ENCODE results near the gene PLA2G2D. TPM values are rescaled to one million over a fixed set of nuclear protein-coding genes. Genes with fewer than 3 reads are reported as not detected.

Gene PLA2G2D
- total RNA-seq, 1 experiment from 2014 or later, result not detected

DNA sequence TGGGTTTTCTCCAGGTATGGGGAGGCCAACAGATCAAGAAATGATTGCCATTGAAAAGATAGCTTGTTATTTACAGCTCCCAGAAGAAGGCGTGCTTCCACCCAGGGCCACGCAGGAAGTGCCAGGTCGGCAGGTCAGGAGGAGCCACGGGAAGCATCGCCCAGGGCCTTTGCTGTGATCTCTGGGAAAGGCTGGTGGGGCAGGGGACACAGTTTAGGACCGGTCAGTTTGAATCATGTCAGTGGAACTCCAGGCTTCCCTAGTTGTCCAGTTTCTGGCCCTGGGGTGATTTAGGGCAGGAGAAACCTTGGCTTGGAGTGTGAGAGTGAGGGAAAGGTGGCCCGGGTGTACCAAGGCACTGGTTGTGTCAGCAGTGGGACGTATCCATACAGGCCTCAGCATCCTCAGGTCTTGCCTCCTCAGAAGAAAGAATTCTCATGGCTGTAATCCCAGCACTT lies 38.0 kb downstream of the PLA2G2D start:
- Histone ChIP-seq H3K36me3 (no peaks in the 10 kb centered on the region), H3K9me3 (replicated peaks) (no peaks in the 10 kb centered on the region), H3K27me3 (replicated peaks) (no peaks in the 10 kb centered on the region; the same call in 1 of the 2 replicates), H3K4me3 (no peak overlapping the region), H3K27ac (no peak overlapping the region), H3K4me1 (replicated peaks) (peaks cover 7% of the 10 kb centered on the region)
- no peak for DNase-seq (ENCODE audit: low read depth in 1 of 2, low spot score in 2 of 2)

DNA sequence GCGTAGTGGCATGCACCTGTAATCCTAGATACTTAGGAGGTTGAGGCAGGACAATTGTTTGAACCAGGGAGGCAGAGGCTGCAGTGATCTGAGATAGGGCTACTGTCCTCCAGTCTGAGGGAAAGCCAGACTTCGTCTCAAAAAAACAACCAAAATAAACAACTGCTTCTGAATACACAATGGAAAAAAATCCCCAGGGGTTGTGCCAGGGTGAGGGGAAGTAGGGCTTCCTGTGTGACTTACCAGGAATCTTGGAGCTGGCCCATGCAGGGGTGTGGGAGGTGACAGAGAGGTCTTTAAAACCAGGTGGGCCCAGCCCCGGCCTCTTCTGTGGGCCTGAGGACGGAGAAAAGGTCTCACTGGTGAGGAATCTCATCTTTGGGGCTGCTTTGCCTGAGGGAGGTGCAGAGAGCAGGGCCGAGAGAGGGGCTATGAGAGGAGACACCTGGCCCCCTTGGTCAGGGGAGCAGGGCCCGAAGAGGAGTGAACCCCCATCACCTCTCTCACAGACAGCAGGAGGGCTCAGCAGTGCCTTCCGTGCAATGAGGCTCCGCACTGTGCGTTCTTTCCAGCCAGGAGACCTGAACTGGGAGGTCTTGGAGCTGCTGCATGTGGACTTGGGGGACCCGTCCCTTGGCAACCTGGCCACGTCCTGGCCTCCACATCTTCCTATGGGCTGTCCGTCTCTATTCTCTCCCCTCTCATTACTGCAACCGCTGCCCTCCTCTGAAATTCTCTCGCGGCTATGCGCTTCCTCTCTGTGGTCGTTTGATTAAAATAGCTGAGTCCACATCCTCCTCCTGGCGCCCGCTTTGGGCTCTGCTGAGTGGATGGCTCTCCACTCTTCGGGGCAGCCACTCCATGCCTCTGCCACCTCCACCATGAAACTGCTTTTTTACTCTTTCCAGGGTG lies 38.6 kb downstream of the PLA2G2D start:
- Histone ChIP-seq H3K27me3 (replicated peaks) (no peaks in the 10 kb centered on the region; the same call in 1 of the 2 replicates), H3K4me3 (no peak overlapping the region), H3K4me1 (replicated peaks) (peaks cover 7% of the 10 kb centered on the region), H3K36me3 (no peaks in the 10 kb centered on the region), H3K27ac (no peak overlapping the region), H3K9me3 (replicated peaks) (no peaks in the 10 kb centered on the region)
- peak in 1 of 2 experiments; percentile 4 for DNase-seq (ENCODE audit: low read depth in 1 of 2, low spot score in 2 of 2)

DNA sequence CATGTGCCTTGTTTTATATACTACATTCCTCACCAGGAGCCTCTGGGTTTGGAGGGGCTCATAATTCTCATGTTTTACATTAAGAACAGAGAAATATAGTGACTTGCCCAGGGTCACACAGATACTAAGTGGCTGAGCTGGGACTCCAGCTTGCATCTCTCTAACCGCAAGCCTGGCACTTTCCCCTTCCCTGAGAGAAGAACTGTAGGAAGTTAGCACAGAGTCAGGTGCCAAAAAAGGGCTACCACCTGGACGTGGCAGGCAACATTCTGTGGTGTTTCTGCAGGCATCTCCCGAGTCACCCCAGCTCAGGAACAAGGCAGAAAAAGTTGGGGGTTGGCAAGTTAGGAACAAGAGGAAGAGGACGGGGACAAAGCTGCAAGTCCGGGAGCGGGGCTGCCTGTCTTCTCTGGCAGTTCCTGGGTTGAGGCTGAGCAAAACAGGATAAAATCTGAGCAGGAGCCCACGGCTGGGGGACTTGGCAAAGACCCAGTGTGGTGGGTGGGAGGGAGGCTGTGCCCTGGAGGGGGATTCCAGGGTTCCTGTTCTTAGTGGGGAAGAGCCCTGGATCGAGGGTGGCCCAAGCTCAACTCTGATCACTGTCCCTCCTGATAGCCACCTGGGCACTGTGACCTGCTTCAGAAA lies 39.6 kb downstream of the PLA2G2D start:
- DNase-seq (ENCODE audit: low read depth in 1 of 2, low spot score in 2 of 2), result no peak
- Histone ChIP-seq H3K27ac (no peak overlapping the region), H3K36me3 (no peaks in the 10 kb centered on the region), H3K4me1 (replicated peaks) (peaks cover 7% of the 10 kb centered on the region), H3K4me3 (no peak overlapping the region), H3K27me3 (replicated peaks) (no peaks in the 10 kb centered on the region; the same call in 1 of the 2 replicates), H3K9me3 (replicated peaks) (no peaks in the 10 kb centered on the region)

- Histone ChIP-seq H3K4me3 (no peak overlapping the region), H3K27ac (no peak overlapping the region), H3K4me1 (replicated peaks) (peaks cover 7% of the 10 kb centered on the region), H3K9me3 (replicated peaks) (no peaks in the 10 kb centered on the region), H3K36me3 (no peaks in the 10 kb centered on the region), H3K27me3 (replicated peaks) (no peaks in the 10 kb centered on the region; the same call in 1 of the 2 replicates)
- no peak for DNase-seq (ENCODE audit: low read depth in 1 of 2, low spot score in 2 of 2)
These were observed 40.6 kb downstream of the PLA2G2D start for GRCh38 chr1:20078711-20079110.

GRCh38 chr1:20078171-20078651 lies 41.1 kb downstream of the PLA2G2D start:
- Histone ChIP-seq H3K36me3 (no peaks in the 10 kb centered on the region), H3K27ac (no peak overlapping the region), H3K4me3 (no peak overlapping the region), H3K9me3 (replicated peaks) (no peaks in the 10 kb centered on the region), H3K4me1 (replicated peaks) (peaks cover 7% of the 10 kb centered on the region), H3K27me3 (replicated peaks) (no peaks in the 10 kb centered on the region; the same call in 1 of the 2 replicates)
- no peak for DNase-seq (ENCODE audit: low read depth in 1 of 2, low spot score in 2 of 2)

- no peaks in the 10 kb centered on the region for H3K9me3 ChIP-seq (replicated peaks)
- H3K4me1 ChIP-seq (replicated peaks), result peaks cover 7% of the 10 kb centered on the region
- H3K27me3 ChIP-seq (replicated peaks), result no peaks in the 10 kb centered on the region; the same call in 1 of the 2 replicates
- H3K27ac ChIP-seq, result no peak overlapping the region
- no peak overlapping the region for H3K4me3 ChIP-seq
- H3K36me3 ChIP-seq, result no peaks in the 10 kb centered on the region
- no peak for DNase-seq (ENCODE audit: low read depth in 1 of 2, low spot score in 2 of 2)
These were observed 42.5 kb downstream of the PLA2G2D start for GRCh38 chr1:20076710-20077461.

GRCh38 chr1:20076223-20076622 lies 43.1 kb downstream of the PLA2G2D start:
- H3K4me3 ChIP-seq, result no peak overlapping the region
- no peak overlapping the region for H3K27ac ChIP-seq
- H3K9me3 ChIP-seq (replicated peaks), result no peaks in the 10 kb centered on the region
- no peak for DNase-seq (ENCODE audit: low read depth in 1 of 2, low spot score in 2 of 2)
- no peaks in the 10 kb centered on the region; the same call in 1 of the 2 replicates for H3K27me3 ChIP-seq (replicated peaks)
- no peaks in the 10 kb centered on the region for H3K36me3 ChIP-seq
- H3K4me1 ChIP-seq (replicated peaks), result peaks cover 7% of the 10 kb centered on the region

DNA sequence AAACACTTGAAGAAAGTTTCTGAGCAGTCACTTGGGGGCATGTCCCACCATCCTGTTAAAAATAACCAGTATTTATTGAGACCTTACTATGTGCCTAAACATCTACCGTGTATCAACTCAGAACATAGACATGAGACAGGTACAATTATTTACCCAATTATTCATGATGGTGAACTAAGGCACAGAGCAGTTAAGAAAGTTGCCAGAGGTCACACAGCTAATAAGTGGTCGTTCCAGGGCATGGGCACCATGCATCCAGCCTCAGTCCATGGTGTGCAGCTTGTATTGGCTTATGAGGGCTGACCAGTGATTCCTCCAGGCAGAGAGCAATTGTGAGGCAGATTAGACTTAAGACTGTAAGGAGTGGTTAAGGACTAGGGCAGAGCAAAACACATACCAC lies 44.0 kb downstream of the PLA2G2D start:
- Histone ChIP-seq H3K36me3 (no peaks in the 10 kb centered on the region), H3K27me3 (replicated peaks) (no peaks in the 10 kb centered on the region), H3K27ac (no peak overlapping the region), H3K9me3 (replicated peaks) (no peaks in the 10 kb centered on the region), H3K4me3 (no peak overlapping the region), H3K4me1 (replicated peaks) (peaks cover 2% of the 10 kb centered on the region)
- DNase-seq (ENCODE audit: low read depth in 1 of 2, low spot score in 2 of 2), result no peak

- H3K9me3 ChIP-seq (replicated peaks), result no peaks in the 10 kb centered on the region
- no peaks in the 10 kb centered on the region for H3K36me3 ChIP-seq
- DNase-seq (ENCODE audit: low read depth in 1 of 2, low spot score in 2 of 2), result no peak
- H3K4me3 ChIP-seq, result no peak overlapping the region
- H3K27ac ChIP-seq, result no peak overlapping the region
- no peaks in the 10 kb centered on the region for H3K4me1 ChIP-seq (replicated peaks)
- H3K27me3 ChIP-seq (replicated peaks), result no peaks in the 10 kb centered on the region
These were observed 44.6 kb downstream of the PLA2G2D start for GRCh38 chr1:20074725-20075171.

GRCh38 chr1:20074055-20074724 lies 45.1 kb downstream of the PLA2G2D start:
- Histone ChIP-seq H3K9me3 (replicated peaks) (no peaks in the 10 kb centered on the region), H3K4me1 (replicated peaks) (no peaks in the 10 kb centered on the region), H3K27me3 (replicated peaks) (no peaks in the 10 kb centered on the region), H3K27ac (no peak overlapping the region), H3K4me3 (no peak overlapping the region), H3K36me3 (no peaks in the 10 kb centered on the region)
- peak in 1 of 2 experiments; percentile 11 for DNase-seq (ENCODE audit: low read depth in 1 of 2, low spot score in 2 of 2)

- Histone ChIP-seq H3K4me3 (no peak overlapping the region), H3K27me3 (replicated peaks) (no peaks in the 10 kb centered on the region), H3K36me3 (no peaks in the 10 kb centered on the region), H3K27ac (no peak overlapping the region), H3K9me3 (replicated peaks) (no peaks in the 10 kb centered on the region), H3K4me1 (replicated peaks) (no peaks in the 10 kb centered on the region)
- peak in 1 of 2 experiments; percentile 28 for DNase-seq (ENCODE audit: low read depth in 1 of 2, low spot score in 2 of 2)
These were observed 46.1 kb downstream of the PLA2G2D start for GRCh38 chr1:20073256-20073655.

DNA sequence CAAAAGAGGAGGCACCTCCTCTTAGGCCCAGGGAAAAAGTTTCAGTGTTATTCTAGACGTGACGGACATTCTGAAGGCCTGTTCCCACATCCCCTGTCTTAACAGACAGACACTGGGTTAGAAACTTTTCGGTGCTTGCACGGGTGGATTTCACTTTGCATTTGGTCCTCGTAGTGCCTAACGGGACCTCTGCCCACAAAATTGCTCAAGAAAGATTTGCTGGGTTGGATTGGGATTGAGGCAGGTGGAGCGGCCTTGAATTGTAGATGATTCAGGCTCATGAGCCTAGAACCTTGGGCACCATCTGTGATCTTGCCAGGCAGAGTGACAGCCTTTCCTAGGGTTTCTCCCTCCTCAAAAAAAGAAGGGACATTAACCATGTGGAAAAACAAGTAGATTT lies 46.6 kb downstream of the PLA2G2D start:
- Histone ChIP-seq H3K27ac (no peak overlapping the region), H3K36me3 (no peaks in the 10 kb centered on the region), H3K9me3 (replicated peaks) (no peaks in the 10 kb centered on the region), H3K27me3 (replicated peaks) (no peaks in the 10 kb centered on the region), H3K4me1 (replicated peaks) (no peaks in the 10 kb centered on the region), H3K4me3 (no peak overlapping the region)
- peak in 1 of 2 experiments; percentile 16 for DNase-seq (ENCODE audit: low read depth in 1 of 2, low spot score in 2 of 2)

- no peaks in the 10 kb centered on the region for H3K4me1 ChIP-seq (replicated peaks)
- H3K9me3 ChIP-seq (replicated peaks), result no peaks in the 10 kb centered on the region
- DNase-seq (ENCODE audit: low read depth in 1 of 2, low spot score in 2 of 2), result peak in 1 of 2 experiments; percentile 20
- no peak overlapping the region for H3K4me3 ChIP-seq
- H3K27me3 ChIP-seq (replicated peaks), result no peaks in the 10 kb centered on the region
- H3K27ac ChIP-seq, result no peak overlapping the region
- no peaks in the 10 kb centered on the region for H3K36me3 ChIP-seq
These were observed 47.9 kb downstream of the PLA2G2D start for GRCh38 chr1:20071416-20071815.

All from SJSA1 (cell line).